ENCODE data around the gene SH3TC1.

The SH3TC1 gene

DNA sequence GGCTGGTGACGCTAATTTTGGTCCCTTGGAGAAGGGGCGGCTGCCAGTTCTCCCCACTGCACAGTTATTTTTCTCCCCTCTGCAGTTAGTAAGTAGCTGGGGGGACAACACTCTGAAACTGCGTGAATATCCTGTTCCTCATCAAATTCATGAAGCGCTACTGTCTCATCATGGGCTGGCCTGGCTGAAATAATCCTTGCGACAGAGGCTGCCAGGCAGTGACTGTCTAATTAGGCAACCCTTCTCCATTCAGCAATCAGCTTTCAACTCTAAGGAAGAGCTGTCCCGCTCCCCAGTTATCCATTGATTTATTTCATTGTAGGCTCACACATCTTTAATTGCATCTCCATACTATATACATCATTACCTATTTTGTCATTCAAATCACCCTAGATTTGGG is 8.2 kb downstream of the SH3TC1 start:
- no peak overlapping the region for H3K4me3 ChIP-seq (ENCODE audit: low read depth, low read length)
- no peak for DNase-seq (ENCODE audit: low read depth, low spot score)
- in situ Hi-C loops (cut with HindIII; ENCODE audit: low sequenced_read_pairs): no loop called here
- TF ChIP-seq, protein P1, sequence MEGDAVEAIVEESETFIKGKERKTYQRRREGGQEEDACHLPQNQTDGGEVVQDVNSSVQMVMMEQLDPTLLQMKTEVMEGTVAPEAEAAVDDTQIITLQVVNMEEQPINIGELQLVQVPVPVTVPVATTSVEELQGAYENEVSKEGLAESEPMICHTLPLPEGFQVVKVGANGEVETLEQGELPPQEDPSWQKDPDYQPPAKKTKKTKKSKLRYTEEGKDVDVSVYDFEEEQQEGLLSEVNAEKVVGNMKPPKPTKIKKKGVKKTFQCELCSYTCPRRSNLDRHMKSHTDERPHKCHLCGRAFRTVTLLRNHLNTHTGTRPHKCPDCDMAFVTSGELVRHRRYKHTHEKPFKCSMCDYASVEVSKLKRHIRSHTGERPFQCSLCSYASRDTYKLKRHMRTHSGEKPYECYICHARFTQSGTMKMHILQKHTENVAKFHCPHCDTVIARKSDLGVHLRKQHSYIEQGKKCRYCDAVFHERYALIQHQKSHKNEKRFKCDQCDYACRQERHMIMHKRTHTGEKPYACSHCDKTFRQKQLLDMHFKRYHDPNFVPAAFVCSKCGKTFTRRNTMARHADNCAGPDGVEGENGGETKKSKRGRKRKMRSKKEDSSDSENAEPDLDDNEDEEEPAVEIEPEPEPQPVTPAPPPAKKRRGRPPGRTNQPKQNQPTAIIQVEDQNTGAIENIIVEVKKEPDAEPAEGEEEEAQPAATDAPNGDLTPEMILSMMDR (IDR thresholded peaks at IDR 0.05; ENCODE audit: low read depth, low read length): no peak

DNA sequence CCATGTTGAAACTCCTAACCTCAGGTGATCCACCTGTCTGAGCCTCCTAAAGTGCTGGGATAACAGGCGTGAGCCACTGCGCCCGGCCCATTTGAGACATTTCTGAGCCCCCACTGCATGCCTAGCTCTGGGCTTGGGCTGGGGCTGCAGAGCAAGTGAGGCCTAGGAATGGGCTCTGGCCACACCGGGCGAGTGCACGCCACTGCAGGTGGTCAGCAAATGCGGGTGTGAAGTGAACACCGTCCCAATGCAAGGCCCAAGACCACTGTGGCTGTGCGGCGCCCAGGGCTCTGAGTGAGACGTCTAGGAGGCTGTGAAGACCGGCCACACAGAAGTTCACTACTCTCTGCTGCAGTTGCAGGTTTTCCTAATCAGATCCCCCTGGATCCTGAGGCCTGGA is 9.5 kb downstream of the SH3TC1 start:
- DNase-seq (ENCODE audit: low read depth, low spot score): no peak
- in situ Hi-C loops (cut with HindIII; ENCODE audit: low sequenced_read_pairs): no loop called here
- TF ChIP-seq, protein P1 (IDR thresholded peaks at IDR 0.05; ENCODE audit: low read depth, low read length): no peak
- H3K4me3 ChIP-seq (ENCODE audit: low read depth, low read length): no peak overlapping the region

DNA sequence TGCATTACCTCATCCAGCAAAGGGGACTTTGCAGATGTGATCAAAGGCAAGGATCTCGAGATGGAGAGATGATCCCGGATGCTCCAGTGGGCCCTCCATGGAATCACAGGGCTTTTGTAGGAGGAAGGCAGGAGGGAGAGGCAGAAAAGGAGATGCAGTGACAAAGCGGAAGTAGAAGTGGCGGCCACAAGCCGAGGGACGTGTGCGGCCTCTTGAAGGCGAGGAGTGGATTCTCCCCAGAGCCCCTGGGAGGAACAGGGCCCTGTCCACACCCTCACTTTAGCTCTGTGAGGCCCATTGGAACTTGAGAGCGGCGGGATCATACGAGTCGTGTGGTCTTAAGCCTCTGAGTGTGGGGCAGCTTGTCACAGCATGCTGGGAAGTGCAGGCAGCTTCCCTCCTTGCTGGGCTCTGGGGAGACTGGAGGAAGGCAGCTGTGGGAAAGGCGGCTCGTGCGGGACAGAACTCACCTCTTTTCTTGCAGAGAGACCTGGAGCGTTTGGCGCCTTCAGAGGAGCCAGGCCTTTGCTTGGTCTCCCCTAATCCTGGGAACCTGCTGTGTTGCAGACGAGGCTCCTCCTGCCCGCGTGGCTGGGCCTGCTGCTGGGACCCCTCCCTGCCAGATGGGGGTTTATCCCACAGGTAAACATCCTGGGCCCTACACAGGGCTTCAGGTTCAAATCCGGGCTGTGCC is 10.2 kb downstream of the SH3TC1 start:
- TF ChIP-seq, protein P1 (IDR thresholded peaks at IDR 0.05; ENCODE audit: low read depth, low read length): no peak
- DNase-seq (ENCODE audit: low read depth, low spot score): no peak
- in situ Hi-C loops (cut with HindIII; ENCODE audit: low sequenced_read_pairs): no loop called here
- no peak overlapping the region for H3K4me3 ChIP-seq (ENCODE audit: low read depth, low read length)

DNA sequence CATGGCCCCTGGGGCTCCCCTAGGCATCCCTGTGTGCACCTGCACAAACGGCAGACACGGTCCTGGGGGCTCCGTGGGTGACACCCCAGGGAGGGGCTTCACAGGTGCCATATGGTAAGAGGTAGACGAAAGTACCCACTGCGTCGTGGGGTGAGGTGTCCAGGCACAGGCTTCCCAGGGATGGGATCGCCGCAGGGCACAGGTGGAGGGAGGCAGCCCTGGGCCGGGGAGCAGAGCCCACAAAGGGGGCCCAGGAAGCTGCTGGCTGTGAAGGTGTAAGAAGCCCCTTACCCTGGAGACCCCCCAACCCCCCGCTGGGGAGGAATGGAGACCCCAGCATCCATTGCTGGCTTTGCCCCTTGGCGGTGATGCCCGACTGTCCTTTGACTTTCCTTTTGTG is 10.9 kb downstream of the SH3TC1 start:
- DNase-seq (ENCODE audit: low read depth, low spot score): no peak
- TF ChIP-seq, protein P1 (IDR thresholded peaks at IDR 0.05; ENCODE audit: low read depth, low read length): no peak
- in situ Hi-C loops (cut with HindIII; ENCODE audit: low sequenced_read_pairs): no loop called here
- H3K4me3 ChIP-seq (ENCODE audit: low read depth, low read length): no peak overlapping the region

DNA sequence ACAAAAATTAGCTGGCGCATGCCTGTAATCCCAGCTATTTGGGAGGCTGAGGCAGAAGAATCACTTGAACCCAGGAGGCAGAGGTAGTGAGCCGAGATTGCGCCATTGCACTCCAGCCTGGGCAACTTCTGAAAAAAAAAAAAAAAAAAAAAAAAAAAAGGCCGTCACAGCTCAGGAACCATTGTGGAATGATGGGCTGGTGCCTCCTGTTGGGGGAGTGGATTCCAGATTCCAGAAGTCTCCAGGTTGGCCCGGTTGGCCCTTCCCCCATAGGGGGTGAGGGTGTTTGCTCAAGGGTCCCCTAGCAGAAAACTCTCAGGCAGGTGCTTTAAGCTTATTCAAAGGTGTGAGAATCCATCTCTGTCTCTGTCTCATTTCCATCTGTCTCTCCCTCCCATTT is 11.5 kb downstream of the SH3TC1 start:
- in situ Hi-C loops (cut with HindIII; ENCODE audit: low sequenced_read_pairs): no loop called here

DNA sequence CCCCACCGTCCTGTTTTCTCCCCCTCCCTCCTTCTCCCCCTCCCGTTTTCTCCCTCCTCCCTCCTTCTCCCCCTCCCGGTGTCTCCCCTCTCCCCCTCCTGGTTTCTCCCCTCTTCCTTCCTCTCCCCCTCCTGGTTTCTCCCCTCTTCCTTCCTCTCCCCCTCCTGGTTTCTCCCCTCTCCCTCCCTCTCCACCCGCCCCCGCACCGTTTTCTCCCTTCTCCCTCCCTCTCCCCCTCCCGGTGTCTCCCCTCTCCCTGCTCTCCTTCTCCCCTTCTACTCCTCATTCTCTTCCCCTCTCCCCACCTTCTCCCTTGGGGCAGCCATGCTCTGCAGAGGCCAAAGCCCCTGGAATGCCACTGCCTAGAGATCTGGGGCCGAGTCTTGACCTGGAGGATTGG is 12.2 kb downstream of the SH3TC1 start:
- in situ Hi-C loops (cut with HindIII; ENCODE audit: low sequenced_read_pairs): no loop called here
- no peak for DNase-seq (ENCODE audit: low read depth, low spot score)
- TF ChIP-seq, protein P1 (IDR thresholded peaks at IDR 0.05; ENCODE audit: low read depth, low read length): no peak
- no peak overlapping the region for H3K4me3 ChIP-seq (ENCODE audit: low read depth, low read length)

More for the DNA sequence above, 11.5 kb downstream of the SH3TC1 start:
- TF ChIP-seq, protein P1 (IDR thresholded peaks at IDR 0.05; ENCODE audit: low read depth, low read length): no peak
- no peak for DNase-seq (ENCODE audit: low read depth, low spot score)
- no peak overlapping the region for H3K4me3 ChIP-seq (ENCODE audit: low read depth, low read length)
